HG03342 (cell line): ENCODE data around the gene LRCH4.

Experiments
- ATAC-seq: cut with Tn5 transposase; IDR thresholded peaks from one replicate; pipeline ENCODE4 v1.9.1; 2021; ENCODE audit warnings: mild to moderate bottlenecking, moderate library complexity; ENCODE audit not compliant: unreplicated experiment

LRCH4 gene

GRCh38 chr7:100606313-100606712 lies 20.4 kb upstream of the LRCH4 start:
- no peak for ATAC-seq

- ATAC-seq: no peak
Measured at GRCh38 chr7:100604976-100605911, 19.3 kb upstream of the LRCH4 start.

GRCh38 chr7:100604028-100604975 lies 18.4 kb upstream of the LRCH4 start:
- peak; percentile 51 for ATAC-seq

GRCh38 chr7:100603726-100604027 lies 17.7 kb upstream of the LRCH4 start:
- ATAC-seq: peak; percentile 9

- no peak for ATAC-seq
Measured at GRCh38 chr7:100602889-100603725, 17.2 kb upstream of the LRCH4 start.

- ATAC-seq: no peak
Measured at GRCh38 chr7:100600730-100601038, 14.8 kb upstream of the LRCH4 start.

GRCh38 chr7:100599911-100600729 lies 14.2 kb upstream of the LRCH4 start:
- ATAC-seq: no peak

- ATAC-seq: no peak
Measured at GRCh38 chr7:100598425-100598824, 12.5 kb upstream of the LRCH4 start.

- ATAC-seq: no peak
Measured at GRCh38 chr7:100595188-100595587, 9.3 kb upstream of the LRCH4 start.

GRCh38 chr7:100591596-100591995 lies 5.7 kb upstream of the LRCH4 start:
- no peak for ATAC-seq

GRCh38 chr7:100590077-100590737 lies 4.3 kb upstream of the LRCH4 start:
- ATAC-seq: no peak

- ATAC-seq: no peak
Measured at GRCh38 chr7:100589341-100589947, 3.5 kb upstream of the LRCH4 start.

- ATAC-seq: no peak
Measured at GRCh38 chr7:100588438-100588837, 2.5 kb upstream of the LRCH4 start.

GRCh38 chr7:100586266-100587025 lies 517 bp upstream of the LRCH4 start, which contains the start of gene FBXO24:
Gene FBXO24, plus strand, starts transcription at chr7:100586328. Its CDS starts 298 bp downstream, at chr7:100586626.
- ATAC-seq: peak; percentile 86

GRCh38 chr7:100584683-100585510 lies 1.0 kb downstream of the LRCH4 start:
- no peak for ATAC-seq

- ATAC-seq: no peak
Measured at GRCh38 chr7:100584054-100584682, 1.8 kb downstream of the LRCH4 start.
